Skeletal muscle tissue (tissue), 5 donors: ENCODE results near the gene C2orf15. TPM values are rescaled to one million over a fixed set of nuclear protein-coding genes. Genes with fewer than 3 reads are reported as not detected.
"Not testable (repeated sequence)": the region's sequence is repeated elsewhere in the genome, so short reads cannot be mapped to it uniquely, and the experiment has no call there.

Source experiments
- H3K27ac ChIP-seq: one replicate; pipeline ENCODE4 v1.7.0; 2013; ENCODE audit warnings: mild to moderate bottlenecking, low read depth, low read length, inconsistent platforms
- H3K27me3 ChIP-seq, 3 donors: one replicate each; pipeline ENCODE4 v1.7.0; 2013; ENCODE audit warnings: low read length in 3 of 3; ENCODE audit not compliant: control insufficient read depth in 3 of 3, insufficient read depth in 3 of 3
- H3K36me3 ChIP-seq, 3 donors: one replicate each; pipeline ENCODE4 v1.7.0; 2013; ENCODE audit warnings: low read length in 3 of 3; ENCODE audit not compliant: control insufficient read depth in 3 of 3, insufficient read depth in 3 of 3
- H3K4me1 ChIP-seq, 3 donors: one replicate each; pipeline ENCODE4 v1.7.0; 2013; ENCODE audit warnings: low read length in 3 of 3, mild to moderate bottlenecking in 3 of 3; ENCODE audit not compliant: control insufficient read depth in 3 of 3, insufficient read depth in 3 of 3
- H3K4me3 ChIP-seq, 3 donors: one replicate each; pipeline ENCODE4 v1.7.0; 2013; ENCODE audit warnings: low read length in 3 of 3
- H3K9ac ChIP-seq, 3 donors: one replicate each; pipeline ENCODE4 v1.7.0; 2013; ENCODE audit warnings: low read length in 3 of 3, mild to moderate bottlenecking in 3 of 3, moderate library complexity in 2 of 3, low read depth in 1 of 3
- H3K9me3 ChIP-seq, 3 donors: one replicate each; pipeline ENCODE4 v1.7.0; 2013; ENCODE audit warnings: low read length in 3 of 3; ENCODE audit not compliant: control insufficient read depth in 3 of 3
- small RNA-seq: library from RNA; depleted of rRNA; stranded (forward); fragments of <200 nt; gene quantifications from one replicate; pipeline ENCODE3, GENCODE V24; 2014
- total RNA-seq: library from RNA; depleted of rRNA; stranded (reverse); fragments of >200 nt; gene quantifications from one replicate; pipeline ENCODE4 v1.2.3, GENCODE V29; 2014
- donor health status: Osteomylitis.

Gene C2orf15
- total RNA-seq, 1 donor from 2014 or later, result not detected

- Histone ChIP-seq H3K36me3 (peaks cover 3 to 16% (median 16%) of the 10 kb centered on the region in 3 donors), H3K9me3 (no peaks in the 10 kb centered on the region), H3K4me3 (no peak overlapping the region), H3K27me3 (no peaks in the 10 kb centered on the region), H3K4me1 (peaks cover 0 to 3% (median 0%) of the 10 kb centered on the region in 3 donors), H3K27ac (no peak overlapping the region), H3K9ac (no peak overlapping the region)
Observed at GRCh38 chr2:99188357-99188756, 46.9 kb downstream of the C2orf15 start.

- Histone ChIP-seq H3K27me3 (no peaks in the 10 kb centered on the region), H3K27ac (no peak overlapping the region), H3K4me3 (no peak overlapping the region), H3K9me3 (no peaks in the 10 kb centered on the region), H3K4me1 (no peaks in the 10 kb centered on the region), H3K9ac (no peak overlapping the region), H3K36me3 (peaks cover 5 to 34% (median 21%) of the 10 kb centered on the region in 3 donors)
Observed at GRCh38 chr2:99190548-99190947, 49.0 kb downstream of the C2orf15 start.

- not testable (repeated sequence) for H3K27ac ChIP-seq, H3K27me3 ChIP-seq, H3K9ac ChIP-seq, H3K9me3 ChIP-seq, H3K4me1 ChIP-seq, H3K4me3 ChIP-seq
- peaks cover 7 to 48% (median 28%) of the 10 kb centered on the region in 3 donors for H3K36me3 ChIP-seq
Observed at GRCh38 chr2:99192364-99192763, 50.9 kb downstream of the C2orf15 start.

- Histone ChIP-seq H3K27ac (no peak overlapping the region), H3K4me1 (no peaks in the 10 kb centered on the region), H3K9me3 (no peaks in the 10 kb centered on the region), H3K9ac (no peak overlapping the region), H3K27me3 (no peaks in the 10 kb centered on the region), H3K4me3 (no peak overlapping the region), H3K36me3 (peaks cover 10 to 45% (median 22%) of the 10 kb centered on the region in 3 donors)
Observed at GRCh38 chr2:99198103-99198841, 56.8 kb downstream of the C2orf15 start.

GRCh38 chr2:99200076-99200800, 58.7 kb downstream of the C2orf15 start:
- no peaks in the 10 kb centered on the region for H3K4me1 ChIP-seq
- H3K27ac ChIP-seq, result no peak overlapping the region
- no peaks in the 10 kb centered on the region for H3K9me3 ChIP-seq
- H3K27me3 ChIP-seq, result no peaks in the 10 kb centered on the region
- no peak overlapping the region for H3K9ac ChIP-seq
- H3K4me3 ChIP-seq, result no peak overlapping the region
- H3K36me3 ChIP-seq, result peaks cover 10 to 29% (median 21%) of the 10 kb centered on the region in 3 donors

Small RNA genes within 50 kb of the gene (small RNA-seq; reads per million reads assigned to genes)
- gene AC092587.1, result not detected

Other genes with a start within 250 kb of the C2orf15 start
- 0.52 TPM for gene CRACDL, start 205.5 kb upstream of the C2orf15 start, total RNA-seq
- 2.1 TPM for gene TSGA10, start 13.2 kb downstream of the C2orf15 start, total RNA-seq
- gene LIPT1, start 13.3 kb downstream of the C2orf15 start, total RNA-seq, result 6.8 TPM
- gene MITD1, start 39.4 kb downstream of the C2orf15 start, total RNA-seq, result 11.5 TPM
- gene MRPL30, start 39.5 kb downstream of the C2orf15 start, total RNA-seq, result 48.0 TPM
- gene LYG2, start 114.0 kb downstream of the C2orf15 start, total RNA-seq, result not detected
- 0.52 TPM for gene LYG1, start 159.5 kb downstream of the C2orf15 start, total RNA-seq
- gene TXNDC9, start 194.6 kb downstream of the C2orf15 start, total RNA-seq, result 26.6 TPM
- gene EIF5B, start 195.7 kb downstream of the C2orf15 start, total RNA-seq, result 11.0 TPM